Glutamatergic neuron (in vitro differentiated cells): ENCODE measurements around the gene C18orf54. TPM values are rescaled to one million over a fixed set of nuclear protein-coding genes. Genes with fewer than 3 reads are reported as not detected.

ENCODE experiments used
- DNase-seq: peaks from one replicate; pipeline ENCODE4 v3.0.0; 2022
- H3K27ac Mint-ChIP-seq: one replicate; pipeline ENCODE4 v1.8.0; 2020; ENCODE audit warnings: mild to moderate bottlenecking, mixed read lengths, inconsistent platforms; ENCODE audit not compliant: unreplicated experiment
- H3K27me3 Mint-ChIP-seq: one replicate; pipeline ENCODE4 v1.8.0; 2020; ENCODE audit warnings: mild to moderate bottlenecking, moderate library complexity, mixed read lengths, inconsistent platforms; ENCODE audit not compliant: unreplicated experiment
- H3K36me3 Mint-ChIP-seq: one replicate; pipeline ENCODE4 v1.8.0; 2020; ENCODE audit warnings: mild to moderate bottlenecking, mixed read lengths, inconsistent platforms; ENCODE audit not compliant: unreplicated experiment
- H3K4me1 Mint-ChIP-seq: one replicate; pipeline ENCODE4 v1.8.0; 2020; ENCODE audit warnings: mild to moderate bottlenecking, low read depth, mixed read lengths, inconsistent platforms; ENCODE audit not compliant: unreplicated experiment
- H3K4me3 Mint-ChIP-seq: one replicate; pipeline ENCODE4 v1.8.0; 2020; ENCODE audit warnings: mild to moderate bottlenecking, mixed read lengths, inconsistent platforms; ENCODE audit not compliant: unreplicated experiment
- H3K9me3 Mint-ChIP-seq: one replicate; pipeline ENCODE4 v1.8.0; 2020; ENCODE audit warnings: mild to moderate bottlenecking, moderate library complexity, mixed read lengths, inconsistent platforms; ENCODE audit not compliant: unreplicated experiment
- CTCF ChIP-seq: fragments of 200-600 bp; sonication (generic); IDR thresholded peaks from one replicate; pipeline ENCODE4 v1.5.0; 2021; ENCODE audit not compliant: partially characterized antibody, unreplicated experiment
- total RNA-seq: library from RNA; stranded (reverse); fragmentation: NEBNext Ultra II Directional; extraction: Animal tissue kit (Norgen Biotek cat#: 25700); gene quantifications from one replicate; pipeline ENCODE4 v1.2.1, GENCODE V29; 2021; ENCODE audit not compliant: unreplicated experiment

C18orf54 gene
- total RNA-seq, 1 donor from 2014 or later: 20.0 TPM

GRCh38 chr18:54390838-54391237, 33.1 kb downstream of the C18orf54 start:
- no peak overlapping the region for H3K4me3 Mint-ChIP-seq
- no peak for TF ChIP-seq CTCF
- H3K4me1 Mint-ChIP-seq: peaks cover 7% of the 10 kb centered on the region
- H3K27ac Mint-ChIP-seq: no peak overlapping the region
- H3K36me3 Mint-ChIP-seq: no peaks in the 10 kb centered on the region
- peaks cover 3% of the 10 kb centered on the region for H3K27me3 Mint-ChIP-seq
- DNase-seq: no peak
- peaks cover 1% of the 10 kb centered on the region for H3K9me3 Mint-ChIP-seq

DNA sequence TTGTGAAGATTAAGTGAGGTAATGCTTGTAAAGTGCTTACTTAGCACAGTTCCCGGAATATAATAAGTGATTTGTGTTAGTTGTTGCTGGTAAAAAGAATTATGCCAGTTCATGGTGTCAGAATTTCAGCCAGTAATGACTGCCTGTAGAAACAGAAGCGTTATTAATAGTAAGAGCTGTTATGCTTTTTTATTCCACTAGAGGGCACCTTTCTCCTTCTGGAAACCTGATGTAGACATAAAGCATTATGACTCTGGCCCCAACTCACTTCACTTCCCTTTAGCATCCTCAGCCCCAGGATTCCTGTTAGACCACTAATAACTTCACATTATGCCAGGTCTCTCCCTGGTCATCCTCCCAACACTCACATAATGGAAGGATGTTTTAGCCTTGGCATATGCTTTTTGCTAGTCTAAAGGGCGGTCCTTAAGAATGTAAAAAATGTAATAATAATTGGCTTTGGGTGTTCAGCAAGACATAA, 34.9 kb downstream of the C18orf54 start:
- peak; percentile 87 for TF ChIP-seq CTCF
- Mint-ChIP-seq H3K4me3 (no peak overlapping the region), H3K9me3 (peaks cover 1% of the 10 kb centered on the region), H3K27ac (no peak overlapping the region), H3K27me3 (peaks cover 3% of the 10 kb centered on the region), H3K4me1 (peaks cover 2% of the 10 kb centered on the region), H3K36me3 (no peaks in the 10 kb centered on the region)
- DNase-seq: no peak

GRCh38 chr18:54393648-54394294, 36.1 kb downstream of the C18orf54 start:
- H3K9me3 Mint-ChIP-seq: no peaks in the 10 kb centered on the region
- no peak for DNase-seq
- peaks cover under 1% of the 10 kb centered on the region for H3K27me3 Mint-ChIP-seq
- TF ChIP-seq CTCF: no peak
- no peaks in the 10 kb centered on the region for H3K36me3 Mint-ChIP-seq
- no peaks in the 10 kb centered on the region for H3K4me1 Mint-ChIP-seq
- H3K27ac Mint-ChIP-seq: no peak overlapping the region
- no peak overlapping the region for H3K4me3 Mint-ChIP-seq

- H3K9me3 Mint-ChIP-seq: no peaks in the 10 kb centered on the region
- DNase-seq: no peak
Measured at GRCh38 chr18:54396760-54397159, 39.1 kb downstream of the C18orf54 start.

More at GRCh38 chr18:54396760-54397159, 39.1 kb downstream of the C18orf54 start:
- TF ChIP-seq CTCF: no peak
- H3K27ac Mint-ChIP-seq: no peak overlapping the region
- no peaks in the 10 kb centered on the region for H3K4me1 Mint-ChIP-seq
- no peaks in the 10 kb centered on the region for H3K27me3 Mint-ChIP-seq
- H3K4me3 Mint-ChIP-seq: no peak overlapping the region
- no peaks in the 10 kb centered on the region for H3K36me3 Mint-ChIP-seq
